PC-3 (cell line): Measurements from ENCODE around the gene MCL1.

ENCODE experiments used
- EZH2phosphoT487 ChIP-seq: fragments of 300-600 bp; sonication (generic); IDR thresholded peaks from 2 replicates; pipeline ENCODE4 v1.6.1; 2018; ENCODE audit warnings: mild to moderate bottlenecking, antibody characterized with exemption, low read length, borderline replicate concordance
- TF ChIP-seq, protein P1 (sequence below): fragments of 300-600 bp; sonication (generic); conservative IDR thresholded peaks from 2 replicates; pipeline ENCODE4 v1.5.1; 2017; ENCODE audit warnings: antibody characterized with exemption, low read depth, mild to moderate bottlenecking, low read length

DNA sequence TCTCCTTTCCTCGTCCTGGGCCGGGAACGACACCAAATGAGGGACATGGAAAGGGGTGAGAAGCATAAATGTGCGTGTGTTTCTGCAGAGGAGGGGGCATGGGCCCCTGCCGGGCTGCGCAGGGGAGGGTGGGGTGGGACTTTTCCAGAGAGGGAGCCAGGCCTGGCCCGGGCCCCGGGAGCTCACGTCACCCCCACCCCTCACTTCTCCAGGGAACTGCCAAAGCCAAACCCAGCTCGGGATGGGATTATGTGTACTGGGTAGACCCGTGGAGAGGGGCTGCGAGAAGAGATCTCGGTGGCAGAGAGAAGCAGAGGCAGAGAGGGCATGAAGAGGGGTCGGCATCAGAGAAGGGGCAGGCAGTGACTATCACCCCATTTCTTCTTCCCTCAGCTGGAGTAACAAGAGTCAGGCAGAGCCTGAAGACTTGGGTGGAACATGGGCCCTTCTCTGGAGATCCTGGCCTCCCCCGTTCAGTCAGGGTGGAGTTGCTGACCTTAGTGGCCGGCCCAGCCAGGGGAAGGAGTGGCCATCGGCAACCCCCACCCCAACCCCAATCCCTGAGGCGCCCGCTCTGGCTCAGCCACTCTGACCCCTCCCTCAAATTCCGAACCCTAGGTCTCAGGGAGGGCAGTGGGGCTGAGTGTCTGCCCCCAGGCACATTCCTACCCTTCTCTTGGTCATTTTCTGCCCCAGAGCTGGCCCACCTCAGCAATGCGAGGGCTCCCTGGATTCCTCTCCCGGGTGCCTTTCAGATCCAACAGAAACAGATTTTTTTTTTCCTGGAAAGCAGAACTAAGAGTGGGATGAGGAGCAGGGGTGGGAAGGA is 29.0 kb downstream of the MCL1 start:
- TF ChIP-seq, protein P1, sequence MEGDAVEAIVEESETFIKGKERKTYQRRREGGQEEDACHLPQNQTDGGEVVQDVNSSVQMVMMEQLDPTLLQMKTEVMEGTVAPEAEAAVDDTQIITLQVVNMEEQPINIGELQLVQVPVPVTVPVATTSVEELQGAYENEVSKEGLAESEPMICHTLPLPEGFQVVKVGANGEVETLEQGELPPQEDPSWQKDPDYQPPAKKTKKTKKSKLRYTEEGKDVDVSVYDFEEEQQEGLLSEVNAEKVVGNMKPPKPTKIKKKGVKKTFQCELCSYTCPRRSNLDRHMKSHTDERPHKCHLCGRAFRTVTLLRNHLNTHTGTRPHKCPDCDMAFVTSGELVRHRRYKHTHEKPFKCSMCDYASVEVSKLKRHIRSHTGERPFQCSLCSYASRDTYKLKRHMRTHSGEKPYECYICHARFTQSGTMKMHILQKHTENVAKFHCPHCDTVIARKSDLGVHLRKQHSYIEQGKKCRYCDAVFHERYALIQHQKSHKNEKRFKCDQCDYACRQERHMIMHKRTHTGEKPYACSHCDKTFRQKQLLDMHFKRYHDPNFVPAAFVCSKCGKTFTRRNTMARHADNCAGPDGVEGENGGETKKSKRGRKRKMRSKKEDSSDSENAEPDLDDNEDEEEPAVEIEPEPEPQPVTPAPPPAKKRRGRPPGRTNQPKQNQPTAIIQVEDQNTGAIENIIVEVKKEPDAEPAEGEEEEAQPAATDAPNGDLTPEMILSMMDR = no peak
- TF ChIP-seq EZH2phosphoT487 = no peak
